IMR-90 (cell line): Measurements from ENCODE around the gene GAL. TPM values are rescaled to one million over a fixed set of nuclear protein-coding genes. Genes with fewer than 3 reads are reported as not detected.

Experiments
- ATAC-seq: fragments of 200-7000 bp; cut with Tn5 transposase; 2 replicates; pipeline ENCODE4 v1.9.1; 2020; ENCODE audit warnings: low read depth, mild to moderate bottlenecking, moderate library complexity
- BruUV-seq: library from RNA; stranded (reverse); fragments of 400-500 nt; replicated peaks from 2 replicates; lab custom pipeline; 2021; lab: Mats Ljungman, UMichigan
- CTCF ChIA-PET: fragments of 300-600 bp; formaldehyde crosslinking; extraction: SDS; loops from one replicate; lab custom pipeline; 2021; ENCODE audit warnings: antibody characterized with exemption; lab: Yijun Ruan, JAX
- POLR2A ChIA-PET: fragments of 300-600 bp; sonication (Branson Sonifier 250); formaldehyde crosslinking; loops from one replicate; lab custom pipeline; 2022; ENCODE audit warnings: antibody characterized with exemption; ENCODE audit not compliant: unreplicated experiment; lab: Charles Lee
- DNase-seq: peaks from one replicate; pipeline ENCODE4 v3.0.0; 2013
- H2AFZ ChIP-seq: replicated peaks from 2 replicates; pipeline ENCODE3; 2013; ENCODE audit warnings: low read length, mild to moderate bottlenecking; ENCODE audit not compliant: poor library complexity
- H2AK5ac ChIP-seq: 2 replicates; pipeline ENCODE4 v1.6.1; 2013; ENCODE audit warnings: low read depth, low read length, inconsistent platforms
- H2AK9ac ChIP-seq: replicated peaks from 2 replicates; pipeline ENCODE3; 2013; ENCODE audit warnings: mild to moderate bottlenecking, low read depth, low read length, moderate library complexity; ENCODE audit not compliant: poor library complexity
- H2BK120ac ChIP-seq: 2 replicates; pipeline ENCODE4 v1.6.1; 2013; ENCODE audit warnings: low read depth, low read length, inconsistent platforms
- H2BK15ac ChIP-seq: 3 replicates; pipeline ENCODE4 v1.6.1; 2013; ENCODE audit warnings: low read depth, low read length, inconsistent platforms
- H2BK20ac ChIP-seq: 2 replicates; pipeline ENCODE4 v1.6.1; 2013; ENCODE audit warnings: low read depth, mild to moderate bottlenecking, inconsistent platforms, low read length, moderate library complexity
- H2BK5ac ChIP-seq: 2 replicates; pipeline ENCODE4 v1.6.1; 2013; ENCODE audit warnings: mild to moderate bottlenecking, low read depth, low read length, inconsistent platforms; ENCODE audit not compliant: poor library complexity, severe bottlenecking
- H3K14ac ChIP-seq: replicated peaks from 2 replicates; pipeline ENCODE4 v1.6.1; 2013; ENCODE audit warnings: low read depth, low read length, inconsistent platforms
- H3K18ac ChIP-seq: 2 replicates; pipeline ENCODE4 v1.6.1; 2013; ENCODE audit warnings: low read depth, low read length, control low read depth
- H3K23ac ChIP-seq: 2 replicates; pipeline ENCODE4 v1.6.1; 2013; ENCODE audit warnings: low read depth, low read length, inconsistent platforms
- H3K27ac ChIP-seq: 2 replicates; pipeline ENCODE4 v1.5.1; 2013; ENCODE audit warnings: mild to moderate bottlenecking, control low read depth, low read length; ENCODE audit not compliant: insufficient read depth
- H3K27me3 ChIP-seq: 2 replicates; pipeline ENCODE4 v1.6.1; 2013; ENCODE audit warnings: low read length; ENCODE audit not compliant: control insufficient read depth, insufficient read depth
- H3K36me3 ChIP-seq: 2 replicates; pipeline ENCODE4 v1.6.1; 2013; ENCODE audit warnings: low read length, mixed read lengths; ENCODE audit not compliant: control insufficient read depth, insufficient read depth
- H3K4ac ChIP-seq: 2 replicates; pipeline ENCODE4 v1.6.1; 2013; ENCODE audit warnings: low read depth, low read length, inconsistent platforms
- H3K4me1 ChIP-seq: 2 replicates; pipeline ENCODE4 v1.6.1; 2013; ENCODE audit warnings: low read length, mixed read lengths; ENCODE audit not compliant: control insufficient read depth, insufficient read depth
- H3K4me2 ChIP-seq: 2 replicates; pipeline ENCODE4 v1.6.1; 2013; ENCODE audit warnings: low read depth, mild to moderate bottlenecking, control low read depth, low read length, moderate library complexity
- H3K4me3 ChIP-seq: 2 replicates; pipeline ENCODE4 v1.5.1; 2013; ENCODE audit warnings: low read depth, mild to moderate bottlenecking, control low read depth, low read length, moderate library complexity; ENCODE audit not compliant: insufficient read depth
- H3K56ac ChIP-seq: 2 replicates; pipeline ENCODE4 v1.6.1; 2013; ENCODE audit warnings: low read length, inconsistent platforms; ENCODE audit not compliant: insufficient read depth; ENCODE audit errors: extremely low read depth
- H3K79me1 ChIP-seq, 2 experiments: 2 replicates each; pipeline ENCODE4 v1.6.1; 2013; ENCODE audit warnings: low read length in 2 of 2, inconsistent platforms in 1 of 2, low read depth in 1 of 2
- H3K9ac ChIP-seq: 2 replicates; pipeline ENCODE4 v1.6.1; 2013; ENCODE audit warnings: low read depth, low read length, control low read depth
- H3K9me1 ChIP-seq: 2 replicates; pipeline ENCODE4 v1.6.1; 2013; ENCODE audit warnings: low read length, inconsistent platforms; ENCODE audit not compliant: insufficient read depth
- H3K9me3 ChIP-seq: 2 replicates; pipeline ENCODE4 v1.6.1; 2013; ENCODE audit warnings: low read length; ENCODE audit not compliant: control insufficient read depth, insufficient read depth
- H4K20me1 ChIP-seq: 2 replicates; pipeline ENCODE4 v1.6.1; 2013; ENCODE audit warnings: low read length, inconsistent platforms; ENCODE audit not compliant: insufficient read depth
- H4K5ac ChIP-seq: 2 replicates; pipeline ENCODE4 v1.6.1; 2013; ENCODE audit warnings: mild to moderate bottlenecking, low read depth, low read length, control low read depth
- H4K8ac ChIP-seq, 2 experiments: 2 replicates each; pipeline ENCODE4 v1.6.1; 2013; ENCODE audit warnings: low read depth in 2 of 2, low read length in 2 of 2, control low read depth in 1 of 2, inconsistent platforms in 1 of 2
- H4K91ac ChIP-seq: 2 replicates; pipeline ENCODE4 v1.6.1; 2013; ENCODE audit warnings: low read depth, low read length, inconsistent platforms; ENCODE audit not compliant: insufficient read depth
- NFE2L2 ChIP-seq: fragments of 150-350 bp; IDR thresholded peaks from 2 replicates; pipeline ENCODE4 v1.6.1; 2016; ENCODE audit warnings: low read depth, mild to moderate bottlenecking, low read length
- RAD21 ChIP-seq: IDR thresholded peaks from 2 replicates; pipeline ENCODE4 v1.6.1; 2012; ENCODE audit warnings: low read length, improper control_type of control experiment
- WGBS, 2 experiments: methylation state at CpG; one replicate each; pipeline versions ENCODE4 v1.1.5 to v1.1.7; 2013; ENCODE audit warnings: missing lambda C conversion rate in 2 of 2; ENCODE audit not compliant: insufficient read length in 1 of 2; ENCODE audit errors: extremely low coverage in 2 of 2; 5-methylcytosine and 5-hydroxymethylcytosine counted together
- dilution Hi-C: fragments of 300-500 bp; cut with HindIII; formaldehyde crosslinking; loops from one replicate; pipeline ENCODE4 v1.14.3; 2018; ENCODE audit warnings: low sequenced_read_pairs; ENCODE audit not compliant: unreplicated experiment
- in situ Hi-C: fragments of 300-500 bp; cut with MboI; formaldehyde crosslinking; loops from 3 replicates; pipeline ENCODE4 v1.14.3; 2019; ENCODE audit warnings: low sequenced_read_pairs, inconsistent platforms, mixed read lengths
- intact Hi-C: fragments of 100-400 bp; cut with micrococcal nuclease; formaldehyde crosslinking; loops from 2 replicates; pipeline ENCODE4 v1.10.0; 2022
- polyA plus RNA-seq, 3 experiments: library from polyadenylated mRNA; depleted of rRNA; stranded (reverse); fragments of >200 nt; gene quantifications; 2 replicates each; pipeline ENCODE4 v1.2.3, GENCODE V29; 2012; ENCODE audit warnings: low replicate concordance in 1 of 3
- total RNA-seq: library from RNA; depleted of rRNA; stranded (reverse); fragments of >200 nt; gene quantifications from 2 replicates; pipeline ENCODE4 v1.2.3, GENCODE V29; 2012
- TF ChIP-seq, protein P1 (sequence below): conservative IDR thresholded peaks from 2 replicates; pipeline ENCODE4 v1.5.1; 2012; ENCODE audit warnings: mild to moderate bottlenecking, low read depth, low read length, improper control_type of control experiment

Gene GAL
- total and polyA plus RNA-seq, 2 of the 4 experiments (the other 2 are of a cell fraction) = 2.0 TPM; not detected in 1

DNA sequence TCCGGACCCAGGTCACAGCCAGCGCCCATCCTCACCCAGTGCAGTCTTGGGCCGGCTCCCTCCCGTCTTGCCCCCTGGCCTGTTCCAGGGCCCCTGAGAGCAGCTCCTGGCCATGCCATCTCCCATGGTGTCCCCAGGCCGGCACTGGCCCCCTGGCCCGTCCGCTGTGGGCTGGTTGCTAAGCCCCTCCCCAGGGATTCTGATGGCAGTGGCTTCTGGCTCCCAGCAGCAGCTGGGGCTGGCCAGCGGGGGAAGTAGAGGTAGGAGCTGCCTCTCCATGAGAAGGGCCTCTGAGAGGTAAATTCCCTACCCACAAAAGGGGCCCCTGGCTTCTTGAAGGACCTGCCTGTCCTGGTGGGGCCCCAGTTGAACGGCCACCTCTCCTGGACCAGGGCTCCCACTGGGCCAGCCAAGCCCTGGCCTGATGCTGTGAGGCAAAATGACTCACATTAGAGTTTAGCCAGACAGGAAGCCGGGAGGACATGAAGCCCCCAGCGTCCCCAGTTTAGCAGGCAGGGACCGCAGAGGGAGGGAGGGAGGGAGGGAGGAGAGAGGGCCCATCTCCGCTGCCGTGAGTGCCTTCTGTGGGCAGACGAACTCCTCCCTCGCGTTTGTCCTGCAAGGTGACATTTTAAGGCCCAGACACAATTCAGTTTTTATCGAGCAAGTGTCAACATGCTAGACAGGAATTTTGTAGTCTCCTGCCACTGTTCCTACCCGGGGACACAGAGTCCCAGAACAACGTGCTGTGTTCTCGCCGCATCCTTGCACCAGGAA lies 32.9 kb upstream of the GAL start:
- no peak overlapping the region for H4K5ac ChIP-seq
- no peak overlapping the region for H3K4me2 ChIP-seq
- H2AK9ac ChIP-seq = no peak overlapping the region
- dilution Hi-C loops = no loop called here
- peaks cover 18% of the 10 kb centered on the region for H3K9me3 ChIP-seq
- in situ Hi-C loops = no loop called here
- H2BK20ac ChIP-seq = no peak overlapping the region
- TF ChIP-seq, protein P1, sequence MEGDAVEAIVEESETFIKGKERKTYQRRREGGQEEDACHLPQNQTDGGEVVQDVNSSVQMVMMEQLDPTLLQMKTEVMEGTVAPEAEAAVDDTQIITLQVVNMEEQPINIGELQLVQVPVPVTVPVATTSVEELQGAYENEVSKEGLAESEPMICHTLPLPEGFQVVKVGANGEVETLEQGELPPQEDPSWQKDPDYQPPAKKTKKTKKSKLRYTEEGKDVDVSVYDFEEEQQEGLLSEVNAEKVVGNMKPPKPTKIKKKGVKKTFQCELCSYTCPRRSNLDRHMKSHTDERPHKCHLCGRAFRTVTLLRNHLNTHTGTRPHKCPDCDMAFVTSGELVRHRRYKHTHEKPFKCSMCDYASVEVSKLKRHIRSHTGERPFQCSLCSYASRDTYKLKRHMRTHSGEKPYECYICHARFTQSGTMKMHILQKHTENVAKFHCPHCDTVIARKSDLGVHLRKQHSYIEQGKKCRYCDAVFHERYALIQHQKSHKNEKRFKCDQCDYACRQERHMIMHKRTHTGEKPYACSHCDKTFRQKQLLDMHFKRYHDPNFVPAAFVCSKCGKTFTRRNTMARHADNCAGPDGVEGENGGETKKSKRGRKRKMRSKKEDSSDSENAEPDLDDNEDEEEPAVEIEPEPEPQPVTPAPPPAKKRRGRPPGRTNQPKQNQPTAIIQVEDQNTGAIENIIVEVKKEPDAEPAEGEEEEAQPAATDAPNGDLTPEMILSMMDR = no peak
- TF ChIP-seq NFE2L2 (no peak), RAD21 (no peak)
- no peak overlapping the region for H2BK120ac ChIP-seq
- H3K9me1 ChIP-seq = no peaks in the 10 kb centered on the region
- no TSS peak for BruUV-seq
- no peak overlapping the region for H3K4ac ChIP-seq
- intact Hi-C loops = no loop called here
- no peak overlapping the region for H2BK5ac ChIP-seq
- H3K79me1 ChIP-seq = no peaks in the 10 kb centered on the region
- H4K20me1 ChIP-seq = no peaks in the 10 kb centered on the region
- H4K8ac ChIP-seq = no peak overlapping the region
- DNase-seq (peak; percentile 11), ATAC-seq (peak; percentile 35; the same call in 1 of the 2 replicates)
- 50% methylated on average over 8 of the region's 22 CpGs; no CpG with 5 or more reads in 1 of the 2 experiments for WGBS, 2 experiments
- CTCF ChIA-PET = no interaction called here
- POLR2A ChIA-PET = no interaction called here
- H3K4me1 ChIP-seq = no peaks in the 10 kb centered on the region
- no peak overlapping the region for H3K18ac ChIP-seq
- no peak overlapping the region for H3K9ac ChIP-seq
- H2AK5ac ChIP-seq = no peak overlapping the region
- H3K27me3 ChIP-seq = peaks cover 30% of the 10 kb centered on the region
- no peak overlapping the region for H3K56ac ChIP-seq
- no peak overlapping the region for H3K23ac ChIP-seq
- no peak overlapping the region for H3K27ac ChIP-seq
- H3K14ac ChIP-seq = no peak overlapping the region
- H2AFZ ChIP-seq = peak overlapping the region; percentile 34
- H3K4me3 ChIP-seq = no peak overlapping the region
- H4K91ac ChIP-seq = no peak overlapping the region
- H2BK15ac ChIP-seq = no peak overlapping the region
- no peaks in the 10 kb centered on the region for H3K36me3 ChIP-seq
